SIG-M5 (cell line): ENCODE data around the gene PRKD1.

Experiments
- DNase-seq: peaks from one replicate; lab custom pipeline; 2025; lab: John Stamatoyannopoulos, UW

The PRKD1 gene

GRCh38 chr14:29838752-29839151, 88.9 kb downstream of the PRKD1 start:
- no peak for DNase-seq

GRCh38 chr14:29836395-29836794, 91.3 kb downstream of the PRKD1 start:
- no peak for DNase-seq

GRCh38 chr14:29832042-29832441, 95.6 kb downstream of the PRKD1 start:
- DNase-seq = no peak

- no peak for DNase-seq
These were observed 97.8 kb downstream of the PRKD1 start for GRCh38 chr14:29829851-29830250.

GRCh38 chr14:29823816-29824215, 103.8 kb downstream of the PRKD1 start:
- DNase-seq = no peak

GRCh38 chr14:29822430-29822709, 105.3 kb downstream of the PRKD1 start:
- DNase-seq = no peak

- no peak for DNase-seq
These were observed 105.8 kb downstream of the PRKD1 start for GRCh38 chr14:29821661-29822429.

- no peak for DNase-seq
These were observed 106.4 kb downstream of the PRKD1 start for GRCh38 chr14:29821242-29821641.

GRCh38 chr14:29820785-29821184, 106.9 kb downstream of the PRKD1 start:
- DNase-seq = no peak

- no peak for DNase-seq
These were observed 109.8 kb downstream of the PRKD1 start for GRCh38 chr14:29817767-29818405.

GRCh38 chr14:29815016-29815674, 112.5 kb downstream of the PRKD1 start:
- no peak for DNase-seq

GRCh38 chr14:29814156-29815015, 113.3 kb downstream of the PRKD1 start:
- no peak for DNase-seq

GRCh38 chr14:29810682-29811081, 117.0 kb downstream of the PRKD1 start:
- DNase-seq = no peak

- DNase-seq = no peak
These were observed 117.6 kb downstream of the PRKD1 start for GRCh38 chr14:29810064-29810463.

- DNase-seq = no peak
These were observed 121.5 kb downstream of the PRKD1 start for GRCh38 chr14:29806124-29806517.

- DNase-seq = no peak
These were observed 122.1 kb downstream of the PRKD1 start for GRCh38 chr14:29805415-29806123.

- DNase-seq = no peak
These were observed 123.0 kb downstream of the PRKD1 start for GRCh38 chr14:29804481-29805266.

GRCh38 chr14:29803045-29803444, 124.6 kb downstream of the PRKD1 start:
- DNase-seq = no peak

GRCh38 chr14:29802211-29802610, 125.4 kb downstream of the PRKD1 start:
- DNase-seq = no peak

GRCh38 chr14:29800961-29801360, 126.7 kb downstream of the PRKD1 start:
- no peak for DNase-seq
